Pancreas (tissue), 10 donors: ENCODE results near the gene GFRA1. TPM values are rescaled to one million over a fixed set of nuclear protein-coding genes. Genes with fewer than 3 reads are reported as not detected.

ENCODE experiments used
- ATAC-seq, 4 donors: fragments of 200-7000 bp; cut with Tn5 transposase; one replicate each; pipeline versions ENCODE4 v1.8.0 to v1.9.1; 2020; ENCODE audit warnings: mild to moderate bottlenecking in 4 of 4, moderate library complexity in 4 of 4
- DNase-seq, 6 donors: peaks; one replicate each; pipeline ENCODE4 v3.0.0-alpha.2; 2020
- FAIRE-seq: peaks from 2 replicates; lab custom pipeline; 2012; peaks lifted over from hg19 to GRCh38; lab: Jason Lieb, UNC
- H3K27ac ChIP-seq, 4 donors: fragments of 200-600 bp; sonication (generic); 1 replicate in 3 of 4; 2 replicates in 1 of 4; pipeline versions ENCODE4 v1.5.0 to v1.8.0; 2020
- H3K27me3 ChIP-seq, 4 donors: fragments of 200-600 bp; one replicate each; pipeline ENCODE4 v1.8.0; 2021
- H3K36me3 ChIP-seq, 3 donors: fragments of 200-600 bp; sonication (generic) in 1 of 3; one replicate each; pipeline versions ENCODE4 v1.5.0 to v1.8.0; 2020 to 2021
- H3K4me1 ChIP-seq, 3 donors: fragments of 200-600 bp; one replicate each; pipeline ENCODE4 v1.8.0; 2021
- H3K4me3 ChIP-seq, 4 donors: fragments of 200-600 bp; sonication (generic) in 2 of 4; one replicate each; pipeline versions ENCODE4 v1.5.0 to v1.8.0; 2020 to 2021
- H3K9me3 ChIP-seq, 4 donors: fragments of 200-600 bp; one replicate each; pipeline ENCODE4 v1.8.0; 2021
- WGBS, 2 donors: extraction: QIAGEN DNeasy Blood & Tissue Kit; methylation state at CpG; one replicate each; pipeline ENCODE4 v1.1.7; 2013; 5-methylcytosine and 5-hydroxymethylcytosine counted together
- intact Hi-C, 3 donors: fragments of 100-400 bp; cut with DNase I; formaldehyde crosslinking; loops; one replicate each; pipeline versions ENCODE4 v1.11.1 to v1.14.2; 2022
- polyA plus RNA-seq, 2 donors: library from polyadenylated mRNA; stranded (reverse); fragments of 200-250 nt; gene quantifications; one replicate each; pipeline ENCODE4 v1.2.3, GENCODE V29; 2013
- total RNA-seq, 6 donors: library from RNA; stranded (reverse); fragmentation: NEBNext Ultra II Directional in 4 of 6; extraction: Animal tissue kit (Norgen Biotek cat#: 25700) in 4 of 6; gene quantifications; one replicate each; pipeline versions ENCODE4 v1.2.1 to v1.2.4, GENCODE V29; 2021 to 2023
- TF ChIP-seq, protein P1 (sequence below), 4 donors: fragments of 200-600 bp; sonication (generic) in 3 of 4; IDR thresholded peaks; one replicate each; pipeline versions ENCODE4 v1.5.0 to v1.8.0; 2021; ENCODE audit warnings: antibody characterized with exemption in 4 of 4
- donor health status: healthy with polysubstance abuse.
- donor health status: DM: no; HTN: no; CAD: no; lungs with moderate emphysema.
- donor health status: DM: no; HTN: no; CAD: no.
- donor health status: control.
- donor health status: control.
- donor health status: Bipolar disorder and iron deficiency.
- donor health status: DM: yes; HTN: yes; CAD: no.
- donor health status: DM: no; HTN: no; CAD: no.
- donor health status: DM: no; HTN: no; CAD: no.
- donor health status: DM: yes; HTN: yes; CAD: no.

GFRA1 gene
- total and polyA plus RNA-seq, 8 donors: 0.61 to 4.4 (median 1.3) TPM

DNA sequence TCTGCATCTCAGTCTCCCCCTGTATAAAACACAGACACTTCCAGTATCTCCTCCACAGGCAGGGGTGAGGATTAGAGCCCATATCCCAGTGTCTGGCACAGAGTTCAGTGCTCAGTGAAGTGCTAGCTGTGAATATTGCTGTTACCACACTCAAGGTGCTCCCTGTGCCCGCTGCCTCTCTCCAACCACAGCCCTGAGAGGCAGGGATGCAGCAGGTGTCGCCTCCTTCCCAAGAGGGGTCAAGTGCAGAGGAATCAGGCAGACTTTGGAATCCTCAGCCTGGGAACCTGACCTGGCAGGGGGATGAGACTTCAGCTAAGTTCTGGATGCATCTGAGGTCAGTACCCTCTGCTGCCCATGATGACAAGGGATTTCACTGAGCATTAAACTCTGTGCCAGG is 163.1 kb downstream of the GFRA1 start:
- intact Hi-C loops: no loop called here
- 98 to 100% methylated on average over 2 of the region's 2 CpGs for WGBS, 2 donors
- Histone ChIP-seq H3K9me3 (no peaks in the 10 kb centered on the region), H3K27ac (no peak overlapping the region), H3K4me1 (peaks cover 0 to 12% (median 0%) of the 10 kb centered on the region in 3 donors), H3K27me3 (no peaks in the 10 kb centered on the region), H3K36me3 (no peaks in the 10 kb centered on the region), H3K4me3 (no peak overlapping the region)
- no peak for DNase-seq
- no peak for ATAC-seq
- TF ChIP-seq, protein P1, sequence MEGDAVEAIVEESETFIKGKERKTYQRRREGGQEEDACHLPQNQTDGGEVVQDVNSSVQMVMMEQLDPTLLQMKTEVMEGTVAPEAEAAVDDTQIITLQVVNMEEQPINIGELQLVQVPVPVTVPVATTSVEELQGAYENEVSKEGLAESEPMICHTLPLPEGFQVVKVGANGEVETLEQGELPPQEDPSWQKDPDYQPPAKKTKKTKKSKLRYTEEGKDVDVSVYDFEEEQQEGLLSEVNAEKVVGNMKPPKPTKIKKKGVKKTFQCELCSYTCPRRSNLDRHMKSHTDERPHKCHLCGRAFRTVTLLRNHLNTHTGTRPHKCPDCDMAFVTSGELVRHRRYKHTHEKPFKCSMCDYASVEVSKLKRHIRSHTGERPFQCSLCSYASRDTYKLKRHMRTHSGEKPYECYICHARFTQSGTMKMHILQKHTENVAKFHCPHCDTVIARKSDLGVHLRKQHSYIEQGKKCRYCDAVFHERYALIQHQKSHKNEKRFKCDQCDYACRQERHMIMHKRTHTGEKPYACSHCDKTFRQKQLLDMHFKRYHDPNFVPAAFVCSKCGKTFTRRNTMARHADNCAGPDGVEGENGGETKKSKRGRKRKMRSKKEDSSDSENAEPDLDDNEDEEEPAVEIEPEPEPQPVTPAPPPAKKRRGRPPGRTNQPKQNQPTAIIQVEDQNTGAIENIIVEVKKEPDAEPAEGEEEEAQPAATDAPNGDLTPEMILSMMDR (IDR thresholded peaks at IDR 0.05): no peak
- FAIRE-seq: no peak

DNA sequence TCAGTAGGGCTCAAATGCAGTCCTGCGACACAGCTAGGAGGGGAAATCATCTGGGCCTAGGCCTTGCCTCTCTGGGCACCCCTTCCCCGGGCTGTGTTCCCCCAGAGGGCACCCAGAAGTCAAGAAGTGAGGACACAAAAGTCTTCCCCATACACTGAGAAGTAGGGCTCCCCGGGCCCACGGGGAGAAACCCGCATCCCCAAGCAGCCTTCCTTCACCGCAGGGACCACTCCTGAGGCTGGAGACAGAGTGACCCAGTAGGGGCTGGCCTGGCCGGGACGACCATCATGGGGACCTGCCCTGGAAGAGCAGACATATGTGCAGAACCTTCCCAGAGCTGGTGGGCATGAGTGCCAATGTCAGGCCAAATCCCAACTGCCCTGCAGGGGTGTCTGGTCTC is 163.5 kb downstream of the GFRA1 start:
- TF ChIP-seq, protein P1 (IDR thresholded peaks at IDR 0.05): no peak
- Histone ChIP-seq H3K9me3 (no peaks in the 10 kb centered on the region), H3K4me3 (no peak overlapping the region), H3K4me1 (peaks cover 0 to 12% (median 0%) of the 10 kb centered on the region in 3 donors), H3K36me3 (no peaks in the 10 kb centered on the region), H3K27me3 (no peaks in the 10 kb centered on the region), H3K27ac (no peak overlapping the region)
- intact Hi-C loops: no loop called here
- no peak for FAIRE-seq
- 94% methylated on average over 8 of the region's 8 CpGs for WGBS, 2 donors
- no peak for DNase-seq
- ATAC-seq: no peak

DNA sequence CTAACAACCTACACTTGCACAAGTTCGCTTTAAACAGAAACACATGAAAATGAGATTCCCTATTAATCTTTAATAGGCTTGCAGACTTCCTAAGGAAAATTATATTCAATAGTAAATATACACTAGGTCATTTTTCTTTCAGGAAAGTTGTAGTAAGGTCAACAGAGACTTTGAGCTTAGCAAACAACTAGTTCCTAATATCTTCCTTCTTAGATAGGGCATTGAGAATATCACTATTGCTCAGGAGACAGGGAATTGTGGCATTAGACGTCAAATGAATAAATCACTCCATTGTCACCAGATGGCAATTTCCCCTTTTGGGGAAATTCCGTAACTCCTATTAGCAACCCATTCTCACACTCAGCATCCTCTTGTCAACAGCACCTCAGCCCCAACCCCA is 164.9 kb downstream of the GFRA1 start:
- Histone ChIP-seq H3K4me1 (peaks cover 0 to 12% (median 0%) of the 10 kb centered on the region in 3 donors), H3K27me3 (no peaks in the 10 kb centered on the region), H3K27ac (no peak overlapping the region), H3K36me3 (no peaks in the 10 kb centered on the region), H3K9me3 (no peaks in the 10 kb centered on the region), H3K4me3 (no peak overlapping the region)
- intact Hi-C loops: no loop called here
- TF ChIP-seq, protein P1 (IDR thresholded peaks at IDR 0.05): no peak
- FAIRE-seq: no peak
- ATAC-seq: peak; percentile 60 to 84 (median 73)
- WGBS, 2 donors: 10 to 15% methylated on average over 3 of the region's 3 CpGs
- no peak for DNase-seq

DNA sequence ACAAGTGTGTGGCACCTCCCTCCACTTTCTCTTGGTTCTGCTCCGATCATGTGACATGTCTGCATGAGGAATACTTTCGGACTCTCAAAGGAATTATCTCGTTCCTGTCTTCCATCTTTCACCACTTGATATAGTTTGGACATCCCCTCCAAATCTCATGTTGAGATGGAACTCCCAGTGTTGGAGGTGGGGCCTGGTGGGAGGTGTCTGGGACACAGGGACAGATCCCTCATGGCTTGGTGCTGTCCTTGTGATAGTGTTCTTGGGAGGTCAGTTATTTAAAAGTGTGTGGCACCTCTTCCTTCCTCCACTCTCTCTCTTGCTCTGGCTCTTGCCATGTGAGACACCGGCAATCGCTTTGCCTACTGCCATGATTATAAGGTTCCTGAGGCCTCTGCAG is 166.4 kb downstream of the GFRA1 start:
- TF ChIP-seq, protein P1 (IDR thresholded peaks at IDR 0.05): no peak
- no peak for DNase-seq
- no peak overlapping the region for H3K4me3 ChIP-seq
- ATAC-seq: no peak
- H3K36me3 ChIP-seq: no peaks in the 10 kb centered on the region
- 94% methylated on average over 5 of the region's 5 CpGs for WGBS, 2 donors
- H3K4me1 ChIP-seq: peaks cover 0 to 12% (median 0%) of the 10 kb centered on the region in 3 donors
- no peaks in the 10 kb centered on the region for H3K9me3 ChIP-seq
- H3K27me3 ChIP-seq: no peaks in the 10 kb centered on the region
- no peak overlapping the region for H3K27ac ChIP-seq
- intact Hi-C loops: no loop called here
- no peak for FAIRE-seq

DNA sequence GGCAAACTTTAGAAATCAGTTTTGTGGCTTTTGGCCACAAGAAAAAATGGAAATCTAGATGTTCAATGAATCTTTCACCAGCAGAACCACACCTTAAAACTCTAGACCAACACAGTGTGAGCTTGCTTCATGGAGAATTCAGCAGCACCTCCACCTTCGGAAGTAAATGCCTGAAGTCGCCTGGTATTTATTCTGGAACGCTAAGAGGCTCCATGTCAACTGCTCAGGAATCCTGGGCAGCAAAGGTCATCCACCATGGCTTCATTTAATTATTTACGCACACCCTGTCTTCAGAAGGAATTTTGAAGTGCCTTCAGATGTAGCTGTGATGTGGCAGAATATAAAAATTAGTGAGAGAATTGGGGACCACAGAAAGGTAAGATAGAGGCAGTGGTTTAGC is 167.7 kb downstream of the GFRA1 start:
- WGBS, 2 donors: 86 to 87% methylated on average over 4 of the region's 4 CpGs
- DNase-seq (no peak), ATAC-seq (no peak), FAIRE-seq (no peak)
- intact Hi-C loops: no loop called here
- Histone ChIP-seq H3K9me3 (no peaks in the 10 kb centered on the region), H3K4me3 (no peak overlapping the region), H3K27me3 (no peaks in the 10 kb centered on the region), H3K36me3 (no peaks in the 10 kb centered on the region), H3K27ac (no peak overlapping the region), H3K4me1 (peaks cover 0 to 12% (median 0%) of the 10 kb centered on the region in 3 donors)
- TF ChIP-seq, protein P1 (IDR thresholded peaks at IDR 0.05): no peak
